CD4-positive, alpha-beta T cell treated with Interleukin-4 for 4 hours (primary cell): ENCODE measurements around the gene PRPSAP2.
"Not testable (repeated sequence)": the region's sequence is repeated elsewhere in the genome, so short reads cannot be mapped to it uniquely, and the experiment has no call there.

ENCODE experiments used
- DNase-seq: peaks from one replicate; pipeline ENCODE4 v3.0.0-alpha.2; 2020

The PRPSAP2 gene

GRCh38 chr17:18947866-18948265 lies 89.9 kb downstream of the PRPSAP2 start:
- DNase-seq: no peak

GRCh38 chr17:18948476-18949006 lies 90.6 kb downstream of the PRPSAP2 start:
- no peak for DNase-seq

GRCh38 chr17:18949566-18949965 lies 91.6 kb downstream of the PRPSAP2 start:
- DNase-seq: no peak

- DNase-seq: no peak
Observed at GRCh38 chr17:18950346-18950745, 92.4 kb downstream of the PRPSAP2 start.

GRCh38 chr17:18950944-18951905 lies 93.3 kb downstream of the PRPSAP2 start:
- DNase-seq: no peak

- DNase-seq: no peak
Observed at GRCh38 chr17:18951941-18952842, 94.3 kb downstream of the PRPSAP2 start, which contains the start of gene SLC5A10. Gene SLC5A10, plus strand, starts transcription at chr17:18952165. Its CDS starts 41 bp downstream, at chr17:18952206.

- no peak for DNase-seq
Observed at GRCh38 chr17:18953231-18953728, 95.3 kb downstream of the PRPSAP2 start.

- DNase-seq: no peak
Observed at GRCh38 chr17:18954321-18954720, 96.4 kb downstream of the PRPSAP2 start.

- DNase-seq: no peak
Observed at GRCh38 chr17:18955009-18955408, 97.1 kb downstream of the PRPSAP2 start.

GRCh38 chr17:18956021-18956420 lies 98.1 kb downstream of the PRPSAP2 start:
- DNase-seq: not testable (repeated sequence)

GRCh38 chr17:18956581-18956980 lies 98.7 kb downstream of the PRPSAP2 start:
- no peak for DNase-seq

- no peak for DNase-seq
Observed at GRCh38 chr17:18957831-18958230, 99.9 kb downstream of the PRPSAP2 start.

GRCh38 chr17:18958611-18959010 lies 100.7 kb downstream of the PRPSAP2 start:
- no peak for DNase-seq

- no peak for DNase-seq
Observed at GRCh38 chr17:18959071-18959844, 101.3 kb downstream of the PRPSAP2 start.

- DNase-seq: no peak
Observed at GRCh38 chr17:18959845-18960240, 101.9 kb downstream of the PRPSAP2 start.

GRCh38 chr17:18960241-18960665 lies 102.3 kb downstream of the PRPSAP2 start:
- no peak for DNase-seq

GRCh38 chr17:18960803-18961511 lies 103.0 kb downstream of the PRPSAP2 start:
- DNase-seq: peak; percentile 70

- peak; percentile 36 for DNase-seq
Observed at GRCh38 chr17:18961634-18962493, 103.9 kb downstream of the PRPSAP2 start.

- no peak for DNase-seq
Observed at GRCh38 chr17:18962494-18962815, 104.5 kb downstream of the PRPSAP2 start.
